ENCODE data around the gene SIN3B. TPM values are rescaled to one million over a fixed set of nuclear protein-coding genes. Genes with fewer than 3 reads are reported as not detected.

Gene SIN3B
- total RNA-seq, 1 donor = 19.1 TPM

DNA sequence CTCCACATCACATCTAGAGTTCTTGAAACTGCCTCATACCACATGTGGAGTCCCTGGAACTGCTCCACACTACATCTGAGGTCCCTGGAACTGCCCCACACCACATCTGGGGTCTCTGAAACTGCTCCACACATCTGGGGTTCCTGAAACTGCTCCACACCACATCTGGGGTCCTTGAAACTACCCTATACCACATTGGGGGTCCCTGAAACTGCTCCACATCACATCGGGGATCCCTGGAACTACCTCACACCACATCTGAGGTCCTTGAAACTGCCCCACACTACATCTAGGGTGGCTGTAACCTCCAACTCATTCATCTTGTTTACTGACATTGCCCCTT, 93.4 kb downstream of the SIN3B start:
- DNase-seq (ENCODE audit: low read depth) = no peak
- TF ChIP-seq, protein P1, sequence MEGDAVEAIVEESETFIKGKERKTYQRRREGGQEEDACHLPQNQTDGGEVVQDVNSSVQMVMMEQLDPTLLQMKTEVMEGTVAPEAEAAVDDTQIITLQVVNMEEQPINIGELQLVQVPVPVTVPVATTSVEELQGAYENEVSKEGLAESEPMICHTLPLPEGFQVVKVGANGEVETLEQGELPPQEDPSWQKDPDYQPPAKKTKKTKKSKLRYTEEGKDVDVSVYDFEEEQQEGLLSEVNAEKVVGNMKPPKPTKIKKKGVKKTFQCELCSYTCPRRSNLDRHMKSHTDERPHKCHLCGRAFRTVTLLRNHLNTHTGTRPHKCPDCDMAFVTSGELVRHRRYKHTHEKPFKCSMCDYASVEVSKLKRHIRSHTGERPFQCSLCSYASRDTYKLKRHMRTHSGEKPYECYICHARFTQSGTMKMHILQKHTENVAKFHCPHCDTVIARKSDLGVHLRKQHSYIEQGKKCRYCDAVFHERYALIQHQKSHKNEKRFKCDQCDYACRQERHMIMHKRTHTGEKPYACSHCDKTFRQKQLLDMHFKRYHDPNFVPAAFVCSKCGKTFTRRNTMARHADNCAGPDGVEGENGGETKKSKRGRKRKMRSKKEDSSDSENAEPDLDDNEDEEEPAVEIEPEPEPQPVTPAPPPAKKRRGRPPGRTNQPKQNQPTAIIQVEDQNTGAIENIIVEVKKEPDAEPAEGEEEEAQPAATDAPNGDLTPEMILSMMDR (IDR thresholded peaks at IDR 0.05; ENCODE audit: insufficient read depth, low read length) = no peak
- no peak overlapping the region for H3K4me3 ChIP-seq (ENCODE audit: low read depth, low read length)

DNA sequence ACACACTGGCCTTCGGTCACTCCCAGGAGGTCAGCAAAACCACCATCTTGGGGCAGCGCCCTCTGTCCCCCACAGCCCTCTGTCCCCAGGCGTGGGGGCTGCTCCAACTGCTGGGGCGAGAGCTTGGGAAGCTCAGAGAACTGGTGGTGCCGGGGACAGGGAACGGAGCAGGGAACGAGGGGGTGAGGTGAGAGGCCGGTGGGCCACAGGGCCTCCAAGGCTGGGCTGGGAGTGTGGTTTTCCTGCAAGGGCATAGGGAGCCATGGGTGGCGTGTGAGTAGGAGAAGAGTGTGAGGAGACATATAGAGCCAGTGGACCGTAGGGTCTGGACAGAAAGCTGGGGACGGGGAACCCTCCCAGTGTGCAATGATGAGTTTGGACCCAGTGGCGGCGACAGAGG, 93.8 kb downstream of the SIN3B start:
- TF ChIP-seq, protein P1 (IDR thresholded peaks at IDR 0.05; ENCODE audit: insufficient read depth, low read length) = no peak
- no peak overlapping the region for H3K4me3 ChIP-seq (ENCODE audit: low read depth, low read length)

DNA sequence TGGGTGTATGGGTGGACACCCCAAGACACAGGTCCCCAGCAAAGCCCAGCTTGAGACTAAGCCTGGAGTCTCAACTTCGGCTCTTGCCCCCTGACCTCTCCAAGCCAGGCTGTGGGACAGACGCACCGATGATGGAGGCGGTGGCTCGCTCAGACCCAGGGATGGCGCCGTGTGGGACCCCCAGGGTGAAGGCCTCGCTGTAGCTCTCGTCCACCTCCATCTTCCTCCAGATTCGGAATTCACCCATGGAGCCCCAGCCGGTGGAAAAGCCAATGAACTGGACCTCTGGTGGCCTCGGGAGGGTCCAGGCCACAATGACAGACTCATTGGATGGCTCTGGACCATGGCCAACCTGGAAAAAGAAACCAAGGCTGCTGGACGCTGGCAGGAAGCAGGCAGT, 98.7 kb downstream of the SIN3B start:
- TF ChIP-seq, protein P1 (IDR thresholded peaks at IDR 0.05; ENCODE audit: insufficient read depth, low read length) = no peak
- no peak for DNase-seq (ENCODE audit: low read depth)

More for the DNA sequence above, 93.8 kb downstream of the SIN3B start:
- no peak for DNase-seq (ENCODE audit: low read depth)

DNA sequence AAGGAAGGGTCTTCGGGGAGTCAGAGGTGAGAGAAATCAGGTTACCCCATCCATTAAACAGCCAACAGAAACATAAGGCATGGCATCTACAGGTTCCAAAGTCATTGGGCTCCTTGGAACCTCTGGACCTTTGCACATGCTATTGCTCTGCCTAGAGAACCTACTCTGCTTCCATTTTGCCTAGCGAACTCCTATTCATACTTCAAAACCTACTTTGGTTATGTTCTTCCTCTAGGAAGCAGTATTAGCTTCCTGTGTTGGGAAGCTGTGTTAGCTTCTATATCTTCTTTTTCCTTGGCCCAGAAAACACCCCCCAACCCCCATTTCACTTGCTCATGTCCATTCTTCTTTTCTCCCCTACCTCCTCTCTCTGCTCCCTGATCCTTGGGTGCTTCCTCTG, 99.2 kb downstream of the SIN3B start:
- DNase-seq (ENCODE audit: low read depth) = no peak
- TF ChIP-seq, protein P1 (IDR thresholded peaks at IDR 0.05; ENCODE audit: insufficient read depth, low read length) = no peak
- H3K4me3 ChIP-seq (ENCODE audit: low read depth, low read length) = no peak overlapping the region

More for the DNA sequence above, 98.7 kb downstream of the SIN3B start:
- H3K4me3 ChIP-seq (ENCODE audit: low read depth, low read length) = no peak overlapping the region

DNA sequence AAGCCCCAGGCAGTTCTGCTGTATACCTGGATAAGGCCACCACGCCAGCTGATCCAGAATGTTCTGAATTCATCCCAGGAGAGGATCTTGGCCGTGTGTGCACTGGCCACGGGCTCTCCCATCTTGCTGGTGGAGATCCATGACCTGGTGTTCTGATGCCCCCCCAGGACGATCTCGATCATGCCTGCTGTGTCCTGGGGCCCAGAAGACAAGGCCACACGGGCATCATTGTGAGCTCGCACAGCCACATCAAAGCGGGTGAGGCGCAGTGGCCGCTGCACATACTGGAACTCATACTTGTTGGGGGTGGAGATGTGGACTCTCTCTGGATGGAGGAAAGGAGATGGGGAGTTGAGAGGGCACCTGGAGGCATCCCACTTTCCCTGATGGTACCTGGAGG, 99.7 kb downstream of the SIN3B start:
- TF ChIP-seq, protein P1 (IDR thresholded peaks at IDR 0.05; ENCODE audit: insufficient read depth, low read length) = no peak
- H3K4me3 ChIP-seq (ENCODE audit: low read depth, low read length) = no peak overlapping the region
- no peak for DNase-seq (ENCODE audit: low read depth)

Small RNA genes lying within 50 kb of the gene (small RNA-seq; reads per million reads assigned to genes)
- gene AC008737.3 (not detected), gene RN7SL823P (not detected), gene RN7SL835P (not detected)

Other genes with a start within 250 kb of the SIN3B start
- gene MED26, start 201.2 kb upstream of the SIN3B start, total RNA-seq (ENCODE audit: low replicate concordance) = 4.2 and 7.1 TPM in 2 replicates
- 85.2 and 122 TPM in 2 replicates for gene SMIM7, start 169.3 kb upstream of the SIN3B start, total RNA-seq (ENCODE audit: low replicate concordance)
- 1.4 and 3.3 TPM in 2 replicates for gene TMEM38A, start 168.3 kb upstream of the SIN3B start, total RNA-seq (ENCODE audit: low replicate concordance)
- not detected in 2 replicates for gene NWD1, start 109.6 kb upstream of the SIN3B start, total RNA-seq (ENCODE audit: low replicate concordance)
- gene F2RL3, start 59.6 kb downstream of the SIN3B start, total RNA-seq (ENCODE audit: low replicate concordance) = not detected in 2 replicates
- 0.18 and 2.5 TPM in 2 replicates for gene CPAMD8, start 197.4 kb downstream of the SIN3B start, total RNA-seq (ENCODE audit: low replicate concordance)
- 0.33 and 5.2 TPM in 2 replicates for gene HAUS8, start 246.1 kb downstream of the SIN3B start, total RNA-seq (ENCODE audit: low replicate concordance)
- 58.9 and 103 TPM in 2 replicates for gene MYO9B, start 246.4 kb downstream of the SIN3B start, total RNA-seq (ENCODE audit: low replicate concordance)